Measurements from ENCODE around the gene IGFBP7.

- TF ChIP-seq CTCF (conservative IDR thresholded peaks at IDR 0.05; ENCODE audit: low read length), result no peak
- TF ChIP-seq EZH2phosphoT487 (IDR thresholded peaks at IDR 0.05; ENCODE audit: borderline replicate concordance), result no peak
Measured at GRCh38 chr4:57122959-57123358, 12.8 kb upstream of the IGFBP7 start.
